ENCODE results near the gene PTBP2.
"Not testable (repeated sequence)": the region's sequence is repeated elsewhere in the genome, so short reads cannot be mapped to it uniquely, and the experiment has no call there.

PTBP2 gene

GRCh38 chr1:96741335-96741734 is 19.8 kb downstream of the PTBP2 start:
- no peak for DNase-seq

GRCh38 chr1:96746440-96747420 is 25.1 kb downstream of the PTBP2 start:
- DNase-seq = no peak

GRCh38 chr1:96747565-96747964 is 26.0 kb downstream of the PTBP2 start:
- DNase-seq = peak; percentile 12

GRCh38 chr1:96748078-96748477 is 26.5 kb downstream of the PTBP2 start:
- no peak for DNase-seq

GRCh38 chr1:96749618-96750017 is 28.0 kb downstream of the PTBP2 start:
- no peak for DNase-seq

GRCh38 chr1:96752394-96752793 is 30.8 kb downstream of the PTBP2 start:
- DNase-seq = no peak

GRCh38 chr1:96756789-96757188 is 35.2 kb downstream of the PTBP2 start:
- no peak for DNase-seq

GRCh38 chr1:96762586-96762985 is 41.0 kb downstream of the PTBP2 start:
- not testable (repeated sequence) for DNase-seq

- DNase-seq = no peak
These were observed 41.9 kb downstream of the PTBP2 start for GRCh38 chr1:96763514-96763913.

- no peak for DNase-seq
These were observed 42.9 kb downstream of the PTBP2 start for GRCh38 chr1:96764469-96764868.

- no peak for DNase-seq
These were observed 50.3 kb downstream of the PTBP2 start for GRCh38 chr1:96771847-96772246.

- no peak for DNase-seq
These were observed 50.8 kb downstream of the PTBP2 start for GRCh38 chr1:96772349-96772748.

GRCh38 chr1:96772972-96773371 is 51.4 kb downstream of the PTBP2 start:
- no peak for DNase-seq

GRCh38 chr1:96782206-96782605 is 60.6 kb downstream of the PTBP2 start:
- DNase-seq = no peak

- DNase-seq = no peak
These were observed 61.3 kb downstream of the PTBP2 start for GRCh38 chr1:96782856-96783255.

GRCh38 chr1:96790599-96790998 is 69.0 kb downstream of the PTBP2 start:
- DNase-seq = no peak

- DNase-seq = no peak
These were observed 70.6 kb downstream of the PTBP2 start for GRCh38 chr1:96792220-96792619.

GRCh38 chr1:96801696-96802095 is 80.1 kb downstream of the PTBP2 start:
- DNase-seq = not testable (repeated sequence)

GRCh38 chr1:96804648-96805047 is 83.1 kb downstream of the PTBP2 start:
- DNase-seq = no peak

- peak; percentile 23 for DNase-seq
These were observed 86.6 kb downstream of the PTBP2 start for GRCh38 chr1:96808191-96808590.

GRCh38 chr1:96815914-96816313 is 94.3 kb downstream of the PTBP2 start:
- no peak for DNase-seq

GRCh38 chr1:96820107-96820506 is 98.5 kb downstream of the PTBP2 start:
- DNase-seq = no peak

- peak; percentile 76 for DNase-seq
These were observed 99.1 kb downstream of the PTBP2 start for GRCh38 chr1:96820671-96821070.

- no peak for DNase-seq
These were observed 103.6 kb downstream of the PTBP2 start for GRCh38 chr1:96825231-96825630.
